ENCODE data around the gene CLMP. TPM values are rescaled to one million over a fixed set of nuclear protein-coding genes. Genes with fewer than 3 reads are reported as not detected.

The CLMP gene
- total and polyA plus RNA-seq, 2 experiments from 2014 or later = 7.1 to 18.4 TPM

GRCh38 chr11:123122341-123122740 lies 72.7 kb downstream of the CLMP start:
- DNase-seq (ENCODE audit: low spot score) (no peak), ATAC-seq (no peak)
- Histone ChIP-seq H3F3A (replicated peaks; ENCODE audit: low read depth) (no peaks in the 10 kb centered on the region), H3K4me1 (ENCODE audit: insufficient read depth) (peaks cover 7% of the 10 kb centered on the region; the same call in 1 of the 2 replicates), H3K4me3 (no peak overlapping the region), H2AFZ (no peak overlapping the region), H3K9me2 (ENCODE audit: insufficient read depth) (no peaks in the 10 kb centered on the region), H3K27me3 (ENCODE audit: insufficient read depth) (no peaks in the 10 kb centered on the region), H3K27ac (ENCODE audit: low read depth) (no peak overlapping the region), H4K20me1 (replicated peaks; ENCODE audit: insufficient read depth) (no peaks in the 10 kb centered on the region), H3K79me2 (replicated peaks; ENCODE audit: insufficient read depth) (no peaks in the 10 kb centered on the region), H3K36me3 (ENCODE audit: insufficient read depth) (no peaks in the 10 kb centered on the region), H3K4me2 (no peak overlapping the region)
- Mint-ChIP-seq H3K27ac (peak overlapping the region; percentile 4; the same call in 1 of the 2 replicates), H3K4me3 (no peak overlapping the region), H3K4me1 (peaks cover 4% of the 10 kb centered on the region; the same call in 2 of the 3 replicates), H3K9me3 (no peaks in the 10 kb centered on the region), H3K36me3 (ENCODE audit: low read depth) (no peaks in the 10 kb centered on the region), H3K27me3 (ENCODE audit: insufficient read depth, low read depth, poor library complexity) (peaks cover 4% of the 10 kb centered on the region)
- TF ChIP-seq JUNB (IDR thresholded peaks at IDR 0.05; ENCODE audit: unreplicated experiment) = no peak
- TF ChIP-seq EZH2phosphoT487 (IDR thresholded peaks at IDR 0.05; ENCODE audit: unreplicated experiment) = no peak
- no peak for TF ChIP-seq POLR2AphosphoS5 (IDR thresholded peaks at IDR 0.05; ENCODE audit: low read depth)
- TF ChIP-seq ZNF331 (CRISPR knock-in tag; IDR thresholded peaks at IDR 0.05; ENCODE audit: low read depth) = no peak
- TF ChIP-seq, protein P1, sequence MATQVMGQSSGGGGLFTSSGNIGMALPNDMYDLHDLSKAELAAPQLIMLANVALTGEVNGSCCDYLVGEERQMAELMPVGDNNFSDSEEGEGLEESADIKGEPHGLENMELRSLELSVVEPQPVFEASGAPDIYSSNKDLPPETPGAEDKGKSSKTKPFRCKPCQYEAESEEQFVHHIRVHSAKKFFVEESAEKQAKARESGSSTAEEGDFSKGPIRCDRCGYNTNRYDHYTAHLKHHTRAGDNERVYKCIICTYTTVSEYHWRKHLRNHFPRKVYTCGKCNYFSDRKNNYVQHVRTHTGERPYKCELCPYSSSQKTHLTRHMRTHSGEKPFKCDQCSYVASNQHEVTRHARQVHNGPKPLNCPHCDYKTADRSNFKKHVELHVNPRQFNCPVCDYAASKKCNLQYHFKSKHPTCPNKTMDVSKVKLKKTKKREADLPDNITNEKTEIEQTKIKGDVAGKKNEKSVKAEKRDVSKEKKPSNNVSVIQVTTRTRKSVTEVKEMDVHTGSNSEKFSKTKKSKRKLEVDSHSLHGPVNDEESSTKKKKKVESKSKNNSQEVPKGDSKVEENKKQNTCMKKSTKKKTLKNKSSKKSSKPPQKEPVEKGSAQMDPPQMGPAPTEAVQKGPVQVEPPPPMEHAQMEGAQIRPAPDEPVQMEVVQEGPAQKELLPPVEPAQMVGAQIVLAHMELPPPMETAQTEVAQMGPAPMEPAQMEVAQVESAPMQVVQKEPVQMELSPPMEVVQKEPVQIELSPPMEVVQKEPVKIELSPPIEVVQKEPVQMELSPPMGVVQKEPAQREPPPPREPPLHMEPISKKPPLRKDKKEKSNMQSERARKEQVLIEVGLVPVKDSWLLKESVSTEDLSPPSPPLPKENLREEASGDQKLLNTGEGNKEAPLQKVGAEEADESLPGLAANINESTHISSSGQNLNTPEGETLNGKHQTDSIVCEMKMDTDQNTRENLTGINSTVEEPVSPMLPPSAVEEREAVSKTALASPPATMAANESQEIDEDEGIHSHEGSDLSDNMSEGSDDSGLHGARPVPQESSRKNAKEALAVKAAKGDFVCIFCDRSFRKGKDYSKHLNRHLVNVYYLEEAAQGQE (IDR thresholded peaks at IDR 0.05; ENCODE audit: unreplicated experiment) = no peak
- TF ChIP-seq STAT1 (IDR thresholded peaks at IDR 0.05; ENCODE audit: unreplicated experiment) = no peak
- TF ChIP-seq EZH2 (IDR thresholded peaks at IDR 0.05; ENCODE audit: low read depth, unreplicated experiment) = no peak
- TF ChIP-seq, protein P2, sequence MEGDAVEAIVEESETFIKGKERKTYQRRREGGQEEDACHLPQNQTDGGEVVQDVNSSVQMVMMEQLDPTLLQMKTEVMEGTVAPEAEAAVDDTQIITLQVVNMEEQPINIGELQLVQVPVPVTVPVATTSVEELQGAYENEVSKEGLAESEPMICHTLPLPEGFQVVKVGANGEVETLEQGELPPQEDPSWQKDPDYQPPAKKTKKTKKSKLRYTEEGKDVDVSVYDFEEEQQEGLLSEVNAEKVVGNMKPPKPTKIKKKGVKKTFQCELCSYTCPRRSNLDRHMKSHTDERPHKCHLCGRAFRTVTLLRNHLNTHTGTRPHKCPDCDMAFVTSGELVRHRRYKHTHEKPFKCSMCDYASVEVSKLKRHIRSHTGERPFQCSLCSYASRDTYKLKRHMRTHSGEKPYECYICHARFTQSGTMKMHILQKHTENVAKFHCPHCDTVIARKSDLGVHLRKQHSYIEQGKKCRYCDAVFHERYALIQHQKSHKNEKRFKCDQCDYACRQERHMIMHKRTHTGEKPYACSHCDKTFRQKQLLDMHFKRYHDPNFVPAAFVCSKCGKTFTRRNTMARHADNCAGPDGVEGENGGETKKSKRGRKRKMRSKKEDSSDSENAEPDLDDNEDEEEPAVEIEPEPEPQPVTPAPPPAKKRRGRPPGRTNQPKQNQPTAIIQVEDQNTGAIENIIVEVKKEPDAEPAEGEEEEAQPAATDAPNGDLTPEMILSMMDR (conservative IDR thresholded peaks at IDR 0.05; ENCODE audit: low read depth in 2 of 2) = no peak
- TF ChIP-seq ZNF114 (CRISPR knock-in tag; IDR thresholded peaks at IDR 0.05) = no peak
- no peak for TF ChIP-seq ETS1 (IDR thresholded peaks at IDR 0.05)
- no peak for TF ChIP-seq CREB1 (CRISPR knock-in tag; IDR thresholded peaks at IDR 0.05; ENCODE audit: low read depth)
- TF ChIP-seq NANOG (IDR thresholded peaks at IDR 0.05; ENCODE audit: borderline replicate concordance) = no peak
- TF ChIP-seq ZNF462 (CRISPR knock-in tag; IDR thresholded peaks at IDR 0.05) = no peak
